BJ (cell line): ENCODE measurements around the gene RFTN1. TPM values are rescaled to one million over a fixed set of nuclear protein-coding genes. Genes with fewer than 3 reads are reported as not detected.

ENCODE experiments used
- CTCF ChIA-PET: fragments of 350-600 bp; formaldehyde crosslinking; extraction: SDS; loops from one replicate; lab custom pipeline; 2021; ENCODE audit warnings: antibody characterized with exemption, inconsistent platforms; lab: Yijun Ruan, JAX
- POLR2A ChIA-PET: fragments of 300-600 bp; sonication (Branson Sonifier 250); formaldehyde crosslinking; extraction: SDS; loops from one replicate; lab custom pipeline; 2021; ENCODE audit warnings: antibody characterized with exemption; lab: Charles Lee
- DNase-seq: peaks from one replicate; pipeline ENCODE4 v3.0.0-alpha.2; 2011; ENCODE audit warnings: low read depth
- H3K27me3 ChIP-seq: 2 replicates; pipeline ENCODE4 v1.6.0; 2011; ENCODE audit warnings: low read length; ENCODE audit not compliant: control insufficient read depth, insufficient read depth
- H3K36me3 ChIP-seq: 2 replicates; pipeline ENCODE4 v1.5.1; 2011; ENCODE audit warnings: low read length; ENCODE audit not compliant: control insufficient read depth, insufficient read depth
- H3K4me3 ChIP-seq: 2 replicates; pipeline ENCODE4 v1.5.1; 2011; ENCODE audit warnings: low read depth, mild to moderate bottlenecking, control low read depth, low read length
- CTCF ChIP-seq: IDR thresholded peaks from 2 replicates; pipeline ENCODE4 v1.5.1; 2011; ENCODE audit warnings: low read depth, mild to moderate bottlenecking, control low read depth, inconsistent platforms, low read length, moderate library complexity; ENCODE audit not compliant: insufficient read depth
- polyA plus RNA-seq: library from polyadenylated mRNA; depleted of rRNA; stranded (reverse); fragments of >200 nt; gene quantifications from 2 replicates; pipeline ENCODE4 v1.2.3, GENCODE V29; 2011

RFTN1 gene
- polyA plus RNA-seq, 1 experiment: 49.0 TPM

- POLR2A ChIA-PET: no interaction called here
- no peak for TF ChIP-seq CTCF
- CTCF ChIA-PET: no interaction called here
- Histone ChIP-seq H3K27me3 (no peaks in the 10 kb centered on the region), H3K36me3 (peaks cover 2% of the 10 kb centered on the region), H3K4me3 (no peak overlapping the region)
- no peak for DNase-seq
Observed at GRCh38 chr3:16330351-16330750, 183.1 kb downstream of the RFTN1 start.

- Histone ChIP-seq H3K27me3 (no peaks in the 10 kb centered on the region), H3K4me3 (no peak overlapping the region), H3K36me3 (peaks cover 2% of the 10 kb centered on the region)
- no peak for DNase-seq
- POLR2A ChIA-PET: no interaction called here
- CTCF ChIA-PET: interaction anchor here (0.6 to 1.3 kb wide), 2 partner anchors 16 to 87 kb away, joined by 3 to 4 read pairs; no protein-coding TSS in a partner anchor
- TF ChIP-seq CTCF: no peak
Observed at GRCh38 chr3:16329826-16330129, 183.7 kb downstream of the RFTN1 start.

- CTCF ChIA-PET: interaction anchor here (0.6 to 1.3 kb wide), 2 partner anchors 15 to 88 kb away, joined by 3 to 4 read pairs; no protein-coding TSS in a partner anchor
- POLR2A ChIA-PET: no interaction called here
- TF ChIP-seq CTCF: no peak
- DNase-seq: no peak
- Histone ChIP-seq H3K4me3 (no peak overlapping the region), H3K36me3 (peaks cover 2% of the 10 kb centered on the region), H3K27me3 (no peaks in the 10 kb centered on the region)
Observed at GRCh38 chr3:16329036-16329825, 184.3 kb downstream of the RFTN1 start.

GRCh38 chr3:16328124-16328523 is 185.4 kb downstream of the RFTN1 start:
- Histone ChIP-seq H3K27me3 (no peaks in the 10 kb centered on the region), H3K4me3 (no peak overlapping the region), H3K36me3 (peaks cover 5% of the 10 kb centered on the region)
- CTCF ChIA-PET: no interaction called here
- POLR2A ChIA-PET: no interaction called here
- no peak for TF ChIP-seq CTCF
- no peak for DNase-seq

- H3K4me3 ChIP-seq: no peak overlapping the region
- DNase-seq: no peak
- POLR2A ChIA-PET: no interaction called here
- TF ChIP-seq CTCF: no peak
- peaks cover 14% of the 10 kb centered on the region for H3K36me3 ChIP-seq
- no peaks in the 10 kb centered on the region for H3K27me3 ChIP-seq
- CTCF ChIA-PET: no interaction called here
Observed at GRCh38 chr3:16326724-16327349, 186.7 kb downstream of the RFTN1 start.
